BLaER1 (cell line): ENCODE results near the gene PVRIG.
"Not testable (repeated sequence)": the region's sequence is repeated elsewhere in the genome, so short reads cannot be mapped to it uniquely, and the experiment has no call there.

Experiments
- H3K27ac ChIP-seq: shearing (Covaris generic); formaldehyde crosslinking; 2 replicates; pipeline ENCODE4 v1.8.1; 2022
- H3K27me3 ChIP-seq: shearing (Covaris generic); formaldehyde crosslinking; 2 replicates; pipeline ENCODE4 v1.8.1; 2022
- H3K36me3 ChIP-seq: shearing (Covaris generic); formaldehyde crosslinking; 2 replicates; pipeline ENCODE4 v1.8.1; 2022
- H3K4me1 ChIP-seq: shearing (Covaris generic); formaldehyde crosslinking; 2 replicates; pipeline ENCODE4 v1.8.1; 2022
- H3K4me2 ChIP-seq: shearing (Covaris generic); formaldehyde crosslinking; 2 replicates; pipeline ENCODE4 v1.8.1; 2022
- H3K4me3 ChIP-seq: shearing (Covaris generic); formaldehyde crosslinking; 2 replicates; pipeline ENCODE4 v1.8.1; 2022
- H3K9ac ChIP-seq: shearing (Covaris generic); formaldehyde crosslinking; 2 replicates; pipeline ENCODE4 v1.8.1; 2022
- H3K9me3 ChIP-seq: shearing (Covaris generic); formaldehyde crosslinking; 2 replicates; pipeline ENCODE4 v1.8.1; 2022
- H4K20me1 ChIP-seq: shearing (Covaris generic); formaldehyde crosslinking; 2 replicates; pipeline ENCODE4 v1.8.1; 2022
- Cebpa-rat ChIP-seq: shearing (Covaris generic); IDR thresholded peaks from 2 replicates; pipeline ENCODE4 v1.8.1; 2022

Gene PVRIG

DNA sequence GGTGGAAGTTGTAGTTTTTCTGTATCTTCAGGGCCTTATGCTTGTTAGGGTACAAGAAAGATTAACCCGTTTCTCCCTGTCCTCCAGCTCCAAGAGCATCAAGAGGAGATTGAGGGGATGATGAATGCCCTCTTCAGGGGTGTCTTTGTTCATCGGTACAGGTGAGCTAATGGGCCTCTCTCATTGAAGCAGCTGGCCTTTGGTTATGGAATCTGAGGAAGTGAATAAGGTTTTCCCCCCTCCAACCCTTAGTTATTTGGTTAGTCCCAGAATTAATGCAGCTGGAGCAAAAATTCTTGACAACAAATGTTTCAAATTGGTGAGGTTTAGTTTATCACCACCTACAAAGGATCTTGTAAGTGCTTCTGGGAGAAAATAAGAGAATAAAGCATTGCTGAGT lies 24.5 kb upstream of the PVRIG start:
- Histone ChIP-seq H3K4me3 (no peak overlapping the region), H4K20me1 (no peaks in the 10 kb centered on the region), H3K27ac (no peak overlapping the region), H3K27me3 (no peaks in the 10 kb centered on the region), H3K9me3 (no peaks in the 10 kb centered on the region), H3K4me1 (peaks cover 83% of the 10 kb centered on the region), H3K36me3 (no peaks in the 10 kb centered on the region), H3K4me2 (peak overlapping the region; percentile 82; the same call in 1 of the 2 replicates), H3K9ac (no peak overlapping the region)
- no peak for TF ChIP-seq Cebpa-rat

DNA sequence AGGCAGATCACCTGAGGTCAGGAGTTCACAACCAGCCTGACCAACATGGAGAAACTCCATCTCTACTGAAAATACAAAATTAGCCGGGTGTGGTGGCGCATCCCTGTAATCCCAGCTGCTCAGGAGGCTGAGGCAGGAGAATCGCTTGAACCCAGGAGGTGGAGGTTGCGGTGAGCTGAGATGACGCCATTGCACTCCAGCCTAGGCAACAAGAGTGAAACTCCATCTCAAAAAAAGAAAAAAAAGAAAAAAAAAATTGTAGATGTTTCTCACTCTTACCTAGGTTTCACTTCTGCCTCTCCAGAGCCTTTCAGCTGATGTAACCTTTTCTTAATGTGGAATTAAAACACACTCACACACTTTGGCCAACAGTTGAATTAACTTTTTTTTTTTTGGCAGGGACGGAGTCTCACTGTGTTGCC lies 23.8 kb upstream of the PVRIG start:
- H3K4me2 ChIP-seq = peak overlapping the region; percentile 82; the same call in 1 of the 2 replicates
- not testable (repeated sequence) for H3K36me3 ChIP-seq, H3K27ac ChIP-seq, H3K4me3 ChIP-seq, H3K27me3 ChIP-seq, H3K9me3 ChIP-seq, H3K9ac ChIP-seq, H4K20me1 ChIP-seq
- peaks cover 83% of the 10 kb centered on the region for H3K4me1 ChIP-seq

DNA sequence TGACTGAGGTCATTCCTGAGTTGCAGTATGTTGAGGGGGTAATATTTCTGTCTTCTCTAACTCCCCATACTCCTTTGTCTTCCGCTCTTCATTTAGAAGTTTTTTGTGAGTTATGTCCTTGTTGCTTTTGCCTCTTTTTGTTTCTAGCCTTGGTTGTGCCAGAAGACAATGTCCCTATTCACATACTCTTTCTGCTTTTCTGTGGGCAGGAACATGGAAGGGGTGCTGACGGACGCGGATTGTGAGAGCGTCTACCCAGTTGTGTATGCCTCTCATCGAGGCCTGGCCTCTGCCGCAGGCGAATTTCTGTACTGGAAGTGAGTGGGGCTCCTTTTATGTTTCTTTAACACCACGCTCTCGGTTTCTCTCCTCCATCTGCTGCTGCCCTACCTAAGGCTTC lies 21.5 kb upstream of the PVRIG start:
- H3K4me2 ChIP-seq = peak overlapping the region; percentile 82
- H3K4me1 ChIP-seq = peaks cover 67% of the 10 kb centered on the region
- H3K9ac ChIP-seq = no peak overlapping the region
- no peak overlapping the region for H3K4me3 ChIP-seq
- H3K9me3 ChIP-seq = no peaks in the 10 kb centered on the region
- TF ChIP-seq Cebpa-rat = no peak
- no peaks in the 10 kb centered on the region for H4K20me1 ChIP-seq
- H3K36me3 ChIP-seq = no peaks in the 10 kb centered on the region
- no peak overlapping the region for H3K27ac ChIP-seq
- H3K27me3 ChIP-seq = no peaks in the 10 kb centered on the region

DNA sequence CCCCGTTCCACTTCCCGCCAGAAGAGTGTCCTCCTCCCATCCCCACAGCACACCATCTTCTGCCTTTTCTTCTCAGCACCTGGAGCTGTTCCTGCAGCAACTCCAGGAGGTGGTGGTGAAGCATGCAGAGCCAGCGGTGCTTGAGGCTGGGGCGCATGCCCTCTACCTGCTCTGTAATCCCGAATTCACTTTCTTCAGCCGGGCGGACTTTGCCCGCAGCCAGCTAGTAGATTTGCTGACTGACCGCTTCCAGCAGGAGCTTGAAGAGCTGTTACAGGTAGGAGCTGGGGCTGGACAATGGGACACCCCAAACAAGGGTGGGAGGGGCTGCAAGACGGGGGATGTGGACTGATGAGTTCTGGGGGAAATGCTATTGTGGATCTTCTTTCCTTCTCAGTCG lies 19.1 kb upstream of the PVRIG start:
- no peaks in the 10 kb centered on the region for H3K9me3 ChIP-seq
- no peaks in the 10 kb centered on the region for H3K27me3 ChIP-seq
- H3K36me3 ChIP-seq = no peaks in the 10 kb centered on the region
- H4K20me1 ChIP-seq = no peaks in the 10 kb centered on the region
- TF ChIP-seq Cebpa-rat = no peak
- peak overlapping the region; percentile 82 for H3K4me2 ChIP-seq
- H3K4me1 ChIP-seq = peaks cover 57% of the 10 kb centered on the region
- H3K27ac ChIP-seq = no peak overlapping the region
- no peak overlapping the region for H3K9ac ChIP-seq
- no peak overlapping the region for H3K4me3 ChIP-seq

DNA sequence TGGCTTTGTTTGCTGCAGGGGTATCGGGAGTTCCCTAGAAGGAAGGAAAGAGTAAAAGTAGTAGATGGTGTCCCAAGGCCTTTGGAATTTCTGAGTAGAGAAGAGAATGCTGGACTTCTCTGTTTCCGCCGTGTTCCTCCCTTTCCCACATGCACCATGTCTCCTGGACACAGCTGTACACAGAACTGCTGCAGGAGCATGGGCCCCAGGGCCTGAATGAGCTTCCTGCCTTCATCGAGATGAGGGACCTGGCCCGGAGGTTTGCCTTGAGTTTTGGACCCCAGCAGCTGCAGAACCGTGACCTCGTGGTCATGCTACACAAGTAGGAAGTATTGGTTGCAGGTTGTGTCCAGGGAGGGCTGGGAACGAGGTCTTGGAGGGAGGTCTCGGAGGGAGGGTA lies 15.3 kb upstream of the PVRIG start:
- peaks cover 36% of the 10 kb centered on the region for H3K4me1 ChIP-seq
- H3K4me3 ChIP-seq = no peak overlapping the region
- no peaks in the 10 kb centered on the region; the same call in 1 of the 2 replicates for H3K27me3 ChIP-seq
- no peak overlapping the region; the same call in 1 of the 2 replicates for H3K4me2 ChIP-seq
- H3K9me3 ChIP-seq = no peaks in the 10 kb centered on the region
- H3K9ac ChIP-seq = no peak overlapping the region
- TF ChIP-seq Cebpa-rat = no peak
- no peak overlapping the region for H3K27ac ChIP-seq
- no peaks in the 10 kb centered on the region for H4K20me1 ChIP-seq
- no peaks in the 10 kb centered on the region for H3K36me3 ChIP-seq

DNA sequence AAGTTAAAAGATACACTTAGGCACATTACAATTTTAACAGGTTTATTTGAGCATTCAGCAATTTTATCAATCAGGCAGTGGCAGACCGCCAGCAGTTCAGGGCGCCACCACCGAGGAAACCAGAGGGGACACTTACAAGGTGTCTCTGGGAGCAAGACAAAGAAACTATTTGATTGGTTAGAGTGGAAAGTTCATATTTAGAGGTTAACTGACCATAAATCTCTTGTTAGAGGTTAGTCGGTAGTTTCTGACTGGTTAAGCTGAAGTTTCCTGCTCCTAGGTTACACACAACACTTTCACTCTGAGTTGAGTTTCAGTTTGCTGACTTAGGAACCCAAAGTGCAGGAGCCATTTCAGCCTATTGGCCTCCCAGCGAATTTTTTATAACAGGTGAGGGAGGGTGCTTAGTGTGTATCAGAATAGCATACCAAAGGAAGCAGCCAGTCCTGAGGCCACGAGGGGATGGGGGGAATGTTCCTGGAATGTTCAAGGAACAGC lies 10.8 kb upstream of the PVRIG start:
- Histone ChIP-seq H3K4me1 (peaks cover 47% of the 10 kb centered on the region), H3K4me3 (no peak overlapping the region)

DNA sequence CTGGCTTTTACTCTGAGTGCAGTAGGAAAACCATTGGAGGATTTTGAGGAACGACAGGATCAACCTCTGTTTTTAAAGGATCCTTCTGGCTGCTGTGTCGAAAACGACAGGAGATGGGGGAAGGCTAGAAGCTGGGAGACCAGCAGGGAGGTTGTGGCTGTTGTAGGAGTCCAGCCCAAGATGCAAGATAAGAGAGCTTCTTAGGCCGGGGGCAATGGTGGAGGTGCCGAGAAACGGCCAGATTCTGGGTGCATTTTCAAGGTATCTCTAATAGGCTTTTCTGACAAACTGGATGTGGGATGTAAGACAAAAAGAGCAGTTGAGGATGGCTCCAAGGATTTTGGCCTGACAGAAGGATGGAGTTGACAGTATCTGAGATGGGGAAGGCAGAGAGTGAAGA lies 10.3 kb upstream of the PVRIG start:
- Histone ChIP-seq H3K27me3 (no peaks in the 10 kb centered on the region; the same call in 1 of the 2 replicates), H3K36me3 (no peaks in the 10 kb centered on the region), H3K9ac (no peak overlapping the region), H4K20me1 (no peaks in the 10 kb centered on the region), H3K4me1 (peaks cover 47% of the 10 kb centered on the region), H3K4me3 (no peak overlapping the region), H3K9me3 (no peaks in the 10 kb centered on the region), H3K27ac (no peak overlapping the region), H3K4me2 (no peak overlapping the region)
- no peak for TF ChIP-seq Cebpa-rat

More for the DNA sequence above, 10.8 kb upstream of the PVRIG start:
- no peaks in the 10 kb centered on the region; the same call in 1 of the 2 replicates for H3K27me3 ChIP-seq
- no peak overlapping the region for H3K9ac ChIP-seq
- no peak for TF ChIP-seq Cebpa-rat
- H3K27ac ChIP-seq = no peak overlapping the region
- no peaks in the 10 kb centered on the region for H4K20me1 ChIP-seq
- H3K9me3 ChIP-seq = no peaks in the 10 kb centered on the region
- no peak overlapping the region for H3K4me2 ChIP-seq
- no peaks in the 10 kb centered on the region for H3K36me3 ChIP-seq

DNA sequence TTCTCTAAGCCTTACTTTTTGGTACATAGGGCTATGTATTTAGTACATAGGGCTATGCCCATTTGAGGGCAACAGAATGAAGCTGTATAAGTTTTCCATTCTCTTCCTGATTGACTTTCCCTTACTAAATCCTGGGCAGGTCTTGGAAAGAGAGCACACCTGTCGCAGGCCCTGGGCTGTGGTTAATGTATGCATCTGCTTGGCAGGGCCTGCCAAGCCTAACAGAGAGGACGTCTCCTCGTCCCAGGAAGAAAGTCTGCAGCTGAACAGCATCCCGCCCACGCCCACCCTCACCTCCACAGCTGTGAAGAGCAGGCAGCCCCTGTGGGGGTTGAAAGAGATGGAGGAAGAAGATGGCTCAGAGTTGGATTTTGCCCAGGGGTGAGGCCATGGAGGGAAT lies 8.9 kb upstream of the PVRIG start:
- TF ChIP-seq Cebpa-rat = no peak
- no peaks in the 10 kb centered on the region for H3K9me3 ChIP-seq
- no peaks in the 10 kb centered on the region for H4K20me1 ChIP-seq
- H3K27me3 ChIP-seq = no peaks in the 10 kb centered on the region; the same call in 1 of the 2 replicates
- no peaks in the 10 kb centered on the region for H3K36me3 ChIP-seq
- no peak overlapping the region for H3K4me3 ChIP-seq
- H3K4me2 ChIP-seq = peak overlapping the region; percentile 75
- no peak overlapping the region for H3K27ac ChIP-seq
- H3K9ac ChIP-seq = no peak overlapping the region
- H3K4me1 ChIP-seq = peaks cover 53% of the 10 kb centered on the region

DNA sequence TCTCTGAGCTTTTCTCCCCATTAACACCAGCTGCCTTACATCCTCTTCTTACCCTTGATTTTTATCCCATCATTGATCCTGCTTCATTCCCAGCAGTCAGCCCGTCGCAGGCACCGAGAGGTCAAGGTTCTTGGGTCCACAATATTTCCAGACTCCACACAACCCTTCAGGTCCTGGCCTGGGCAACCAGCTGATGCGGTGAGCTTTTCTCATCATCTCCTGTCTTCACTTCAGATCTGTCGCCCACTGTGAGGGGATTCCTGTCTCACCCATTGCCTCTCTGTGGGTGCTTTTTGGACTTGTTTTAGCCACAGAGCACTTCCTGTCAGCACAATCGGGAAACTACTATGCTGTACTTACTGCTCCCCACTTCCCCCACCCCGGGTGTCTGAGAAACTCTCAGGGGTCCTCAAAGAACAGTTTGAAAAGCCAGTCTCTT lies 8.4 kb upstream of the PVRIG start:
- Histone ChIP-seq H3K4me3 (no peak overlapping the region), H3K4me1 (peaks cover 57% of the 10 kb centered on the region), H3K27ac (no peak overlapping the region), H3K9ac (peak overlapping the region; percentile 8; the same call in 1 of the 2 replicates), H4K20me1 (no peaks in the 10 kb centered on the region), H3K9me3 (no peaks in the 10 kb centered on the region), H3K4me2 (peak overlapping the region; percentile 75), H3K27me3 (no peaks in the 10 kb centered on the region; the same call in 1 of the 2 replicates), H3K36me3 (no peaks in the 10 kb centered on the region)
- no peak for TF ChIP-seq Cebpa-rat

DNA sequence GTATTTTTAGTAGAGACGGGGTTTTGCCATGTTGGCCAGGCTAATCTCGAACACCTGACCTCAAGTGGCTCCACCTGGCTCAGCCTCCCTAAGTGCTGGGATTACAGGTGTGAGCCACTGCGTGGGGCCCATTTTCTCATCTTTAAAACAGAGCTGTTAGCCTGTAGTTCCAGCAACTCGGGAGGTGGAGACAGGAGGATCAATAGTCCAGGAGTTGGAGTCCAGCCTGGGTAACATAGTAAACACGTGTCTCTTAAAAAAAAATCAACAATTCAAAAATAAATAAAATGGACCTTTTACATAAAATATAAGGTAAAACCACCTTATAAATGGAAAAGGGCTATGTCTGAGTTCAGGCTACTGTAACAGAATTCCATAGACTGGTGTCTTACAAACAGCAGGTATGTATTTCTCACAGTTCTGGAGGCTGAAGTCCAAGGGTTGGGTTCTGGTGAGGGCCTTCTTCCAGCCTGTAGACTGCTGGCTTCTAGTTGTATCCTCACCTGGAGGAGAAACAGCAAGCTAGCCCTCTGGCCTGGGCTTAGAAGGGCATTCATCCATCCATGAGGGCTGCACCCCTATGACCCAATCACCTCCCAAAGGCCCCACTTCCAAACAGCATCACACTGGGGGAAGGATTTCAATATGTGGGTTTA lies 7.0 kb upstream of the PVRIG start:
- no peak for TF ChIP-seq Cebpa-rat
- peak overlapping the region; percentile 80 for H3K4me2 ChIP-seq
- H3K27me3 ChIP-seq = no peaks in the 10 kb centered on the region; the same call in 1 of the 2 replicates
- peaks cover 67% of the 10 kb centered on the region for H3K4me1 ChIP-seq
- H4K20me1 ChIP-seq = no peaks in the 10 kb centered on the region
- H3K36me3 ChIP-seq = no peaks in the 10 kb centered on the region
- H3K9ac ChIP-seq = no peak overlapping the region; the same call in 1 of the 2 replicates
- H3K9me3 ChIP-seq = no peaks in the 10 kb centered on the region
- H3K4me3 ChIP-seq = no peak overlapping the region
- H3K27ac ChIP-seq = no peak overlapping the region
